Breast epithelium (tissue), 4 donors: ENCODE measurements around the gene RGS9. TPM values are rescaled to one million over a fixed set of nuclear protein-coding genes. Genes with fewer than 3 reads are reported as not detected.

ENCODE experiments used
- DNase-seq, 2 donors: peaks; one replicate each; pipeline ENCODE4 v3.0.0-alpha.2; 2019; ENCODE audit warnings: low spot score in 2 of 2
- H3K27ac ChIP-seq, 2 donors: fragments of 200-600 bp; sonication (generic) in 1 of 2; one replicate each; pipeline ENCODE4 v1.5.1; 2016 to 2019; ENCODE audit warnings: mild to moderate bottlenecking in 1 of 2
- H3K27me3 ChIP-seq, 2 donors: fragments of 200-600 bp; sonication (generic) in 1 of 2; one replicate each; pipeline versions ENCODE4 v1.5.1 to v1.6.0; 2017 to 2019; ENCODE audit warnings: control low read depth in 1 of 2, mild to moderate bottlenecking in 1 of 2
- H3K36me3 ChIP-seq: fragments of 200-600 bp; one replicate; pipeline ENCODE4 v1.5.1; 2019
- H3K4me1 ChIP-seq, 2 donors: fragments of 200-600 bp; sonication (generic); one replicate each; pipeline ENCODE4 v1.5.1; 2016 to 2019; ENCODE audit warnings: control low read depth in 1 of 2
- H3K4me3 ChIP-seq, 3 donors: fragments of 200-600 bp; sonication (generic); 1 replicate in 2 of 3; 2 replicates in 1 of 3; pipeline ENCODE4 v1.5.1; 2016 to 2019; ENCODE audit warnings: mild to moderate bottlenecking in 3 of 3, moderate library complexity in 2 of 3
- H3K9me3 ChIP-seq, 2 donors: fragments of 200-600 bp; sonication (generic) in 1 of 2; one replicate each; pipeline ENCODE4 v1.5.1; 2016 to 2019; ENCODE audit warnings: control low read depth in 1 of 2
- CTCF ChIP-seq, 3 donors: fragments of 450-650 bp; IDR thresholded peaks; one replicate each; pipeline ENCODE4 v1.5.1; 2016 to 2017; ENCODE audit warnings: antibody characterized with exemption in 3 of 3, mild to moderate bottlenecking in 3 of 3, moderate library complexity in 3 of 3
- POLR2A ChIP-seq: fragments of 450-650 bp; IDR thresholded peaks from one replicate; pipeline ENCODE4 v1.6.1; 2016; ENCODE audit warnings: antibody characterized with exemption, mild to moderate bottlenecking, moderate library complexity
- POLR2AphosphoS5 ChIP-seq, 3 donors: sonication (generic); formaldehyde crosslinking; IDR thresholded peaks; one replicate each; pipeline ENCODE4 v1.6.1; 2017; ENCODE audit warnings: antibody characterized with exemption in 3 of 3
- intact Hi-C: fragments of 100-400 bp; cut with DNase I; formaldehyde crosslinking; loops from one replicate; pipeline ENCODE4 v1.15.1; 2023; ENCODE audit warnings: low total_unique reads
- total RNA-seq, 3 donors: library from RNA; depleted of rRNA; stranded (reverse); fragments of >200 nt; gene quantifications; one replicate each; pipeline ENCODE4 v1.1.0, GENCODE V29; 2016

RGS9 gene
- total RNA-seq, 3 donors from 2014 or later, result 1.6 to 6.9 (median 5.0) TPM

DNA sequence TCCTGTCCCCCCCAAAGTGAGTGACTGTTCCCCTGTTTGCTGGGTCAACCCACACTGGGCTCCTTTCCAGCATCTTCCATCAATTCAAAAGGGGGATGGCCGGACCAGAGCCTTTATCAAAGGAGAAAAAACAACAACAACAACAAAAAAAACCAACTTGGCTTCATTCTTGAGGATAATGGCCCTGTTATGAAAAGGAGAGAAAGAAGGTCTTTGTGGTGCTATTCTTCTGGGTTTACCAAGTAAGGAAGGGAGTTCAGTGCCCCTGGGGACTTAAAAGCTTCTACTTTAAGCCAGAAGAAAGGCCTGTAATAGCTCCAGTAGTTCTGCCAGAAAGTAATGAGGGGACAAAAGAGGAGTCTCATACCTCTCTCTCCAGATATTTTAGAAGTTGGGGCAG is 71.5 kb downstream of the RGS9 start:
- H3K36me3 ChIP-seq, result no peaks in the 10 kb centered on the region
- TF ChIP-seq POLR2A, result no peak
- no peak for TF ChIP-seq CTCF (IDR thresholded peaks at IDR 0.05)
- TF ChIP-seq POLR2AphosphoS5 (IDR thresholded peaks at IDR 0.05), result no peak
- H3K4me1 ChIP-seq, result no peaks in the 10 kb centered on the region
- no peaks in the 10 kb centered on the region for H3K9me3 ChIP-seq
- DNase-seq, result no peak
- no peak overlapping the region for H3K4me3 ChIP-seq
- H3K27ac ChIP-seq, result no peak overlapping the region
- intact Hi-C loops, result no loop called here
- H3K27me3 ChIP-seq, result no peaks in the 10 kb centered on the region

GRCh38 chr17:65218261-65218660 is 81.1 kb downstream of the RGS9 start:
- H3K27ac ChIP-seq, result no peak overlapping the region
- H3K4me1 ChIP-seq, result no peaks in the 10 kb centered on the region
- intact Hi-C loops, result no loop called here
- H3K36me3 ChIP-seq, result no peaks in the 10 kb centered on the region
- H3K4me3 ChIP-seq, result no peak overlapping the region
- no peaks in the 10 kb centered on the region for H3K27me3 ChIP-seq
- TF ChIP-seq POLR2A, result no peak
- no peak for TF ChIP-seq CTCF (IDR thresholded peaks at IDR 0.05)
- no peak for TF ChIP-seq POLR2AphosphoS5 (IDR thresholded peaks at IDR 0.05)
- no peaks in the 10 kb centered on the region for H3K9me3 ChIP-seq
- DNase-seq, result no peak

DNA sequence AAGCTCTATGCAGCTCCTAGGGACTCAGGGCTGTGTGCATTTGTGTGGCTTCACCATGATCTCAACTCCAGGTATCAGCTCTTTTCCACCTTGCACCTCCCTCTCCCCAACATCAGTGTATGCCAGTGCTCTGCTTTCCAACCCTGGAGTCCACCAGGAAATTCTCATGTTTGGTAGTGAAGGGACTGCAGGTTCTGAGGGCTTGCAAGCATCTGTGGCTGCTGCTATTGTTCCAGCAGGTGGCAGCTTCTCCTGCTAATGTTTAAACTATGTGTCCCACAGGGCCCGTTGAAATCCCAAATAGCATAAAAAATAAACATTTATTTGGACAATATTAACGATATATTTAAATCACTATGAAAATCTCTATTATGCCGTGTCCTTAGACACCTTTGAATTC is 82.0 kb downstream of the RGS9 start:
- Histone ChIP-seq H3K27me3 (no peaks in the 10 kb centered on the region), H3K4me1 (no peaks in the 10 kb centered on the region), H3K4me3 (no peak overlapping the region), H3K9me3 (no peaks in the 10 kb centered on the region), H3K27ac (no peak overlapping the region), H3K36me3 (no peaks in the 10 kb centered on the region)
- no peak for DNase-seq
- TF ChIP-seq POLR2A (no peak), POLR2AphosphoS5 (IDR thresholded peaks at IDR 0.05) (no peak), CTCF (IDR thresholded peaks at IDR 0.05) (no peak)
- intact Hi-C loops, result no loop called here

GRCh38 chr17:65219707-65220106 is 82.5 kb downstream of the RGS9 start:
- Histone ChIP-seq H3K36me3 (no peaks in the 10 kb centered on the region), H3K4me1 (no peaks in the 10 kb centered on the region), H3K9me3 (no peaks in the 10 kb centered on the region), H3K27me3 (no peaks in the 10 kb centered on the region), H3K27ac (no peak overlapping the region), H3K4me3 (no peak overlapping the region)
- intact Hi-C loops, result no loop called here
- no peak for DNase-seq
- TF ChIP-seq CTCF (IDR thresholded peaks at IDR 0.05) (no peak), POLR2A (no peak), POLR2AphosphoS5 (IDR thresholded peaks at IDR 0.05) (no peak)

DNA sequence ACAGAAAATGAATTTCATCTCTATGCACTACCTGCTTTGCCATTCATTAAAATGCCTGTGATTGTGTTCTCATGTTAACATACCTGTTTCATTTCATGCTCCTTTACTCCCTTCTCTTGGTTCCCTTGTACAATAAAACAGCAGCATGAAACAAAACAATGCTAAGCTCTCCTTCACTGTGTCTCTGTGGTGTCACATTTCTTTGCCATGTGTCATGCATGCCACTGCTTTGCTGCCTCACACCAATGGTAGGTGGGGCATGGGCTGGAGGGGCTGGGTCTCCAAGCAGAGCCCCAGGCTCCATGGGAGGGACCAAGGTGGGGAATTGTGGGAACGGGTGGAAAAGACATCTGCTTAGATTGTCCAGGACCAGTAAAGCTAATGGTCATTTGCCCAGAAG is 83.6 kb downstream of the RGS9 start:
- no peak for TF ChIP-seq POLR2A
- no peak for TF ChIP-seq POLR2AphosphoS5 (IDR thresholded peaks at IDR 0.05)
- TF ChIP-seq CTCF (IDR thresholded peaks at IDR 0.05), result no peak
- Histone ChIP-seq H3K27ac (no peak overlapping the region), H3K4me3 (no peak overlapping the region), H3K27me3 (no peaks in the 10 kb centered on the region), H3K9me3 (no peaks in the 10 kb centered on the region), H3K4me1 (no peaks in the 10 kb centered on the region), H3K36me3 (no peaks in the 10 kb centered on the region)
- intact Hi-C loops, result no loop called here
- DNase-seq, result no peak
